GM12878 (cell line): Measurements from ENCODE around the gene CD84. TPM values are rescaled to one million over a fixed set of nuclear protein-coding genes. Genes with fewer than 3 reads are reported as not detected.
A peak's percentile ranks its signal among the peaks of the same experiment; 100 is the strongest.

Source experiments
- ATAC-seq: fragments of 200-7000 bp; cut with Tn5 transposase; 3 replicates; pipeline ENCODE4 v1.9.1; 2020; ENCODE audit warnings: mild to moderate bottlenecking, moderate library complexity
- BruUV-seq: library from RNA; stranded (reverse); fragments of 400-500 nt; replicated peaks from 2 replicates; lab custom pipeline; 2021; lab: Mats Ljungman, UMichigan
- CTCF ChIA-PET: fragments of 300-600 bp; sonication (Branson Sonifier 250); formaldehyde crosslinking; extraction: SDS; loops from one replicate; lab custom pipeline; 2021; ENCODE audit warnings: inconsistent platforms; lab: Yijun Ruan, JAX
- POLR2A ChIA-PET: fragments of 350-600 bp; formaldehyde crosslinking; extraction: SDS; loops from one replicate; lab custom pipeline; 2021; ENCODE audit warnings: inconsistent platforms; lab: Charles Lee
- RAD21 ChIA-PET: fragments of 300-600 bp; sonication (Branson Sonifier 250); formaldehyde crosslinking; loops from one replicate; lab custom pipeline; 2023; ENCODE audit warnings: antibody characterized with exemption; ENCODE audit not compliant: unreplicated experiment; lab: Charles Lee
- SMC1A ChIA-PET: fragments of 300-600 bp; sonication (Branson Sonifier 250); formaldehyde crosslinking; loops from one replicate; lab custom pipeline; 2023; ENCODE audit not compliant: unreplicated experiment, uncharacterized antibody; lab: Charles Lee
- DNase-seq: peaks from one replicate; pipeline ENCODE4 v3.0.0-alpha.2; 2011; ENCODE audit warnings: low read depth, low spot score
- FAIRE-seq: peaks from 3 replicates; lab custom pipeline; 2011; peaks lifted over from hg19 to GRCh38; lab: Jason Lieb, UNC
- H2AFZ ChIP-seq: 2 replicates; pipeline ENCODE4 v1.6.0; 2011; ENCODE audit warnings: low read depth, low read length, control low read depth; ENCODE audit not compliant: control insufficient read depth
- H3K27ac ChIP-seq: 2 replicates; pipeline ENCODE4 v1.5.1; 2011; ENCODE audit warnings: control low read depth; ENCODE audit not compliant: control insufficient read depth, insufficient read depth
- H3K27me3 ChIP-seq, 2 experiments: replicated peaks in 1 of 2; 2 replicates each; pipeline versions ENCODE4 v1.6.0 to v1.6.1; 2011; ENCODE audit warnings: low read length in 1 of 2; ENCODE audit not compliant: control insufficient read depth in 2 of 2, insufficient read depth in 2 of 2
- H3K36me3 ChIP-seq, 2 experiments: 2 replicates each; pipeline ENCODE4 v1.5.1; 2011; ENCODE audit warnings: low read length in 1 of 2; ENCODE audit not compliant: control insufficient read depth in 2 of 2, insufficient read depth in 2 of 2
- H3K4me1 ChIP-seq: 2 replicates; pipeline ENCODE4 v1.6.1; 2011; ENCODE audit warnings: mild to moderate bottlenecking, low read length, moderate library complexity, mixed read lengths; ENCODE audit not compliant: control insufficient read depth, insufficient read depth
- H3K4me2 ChIP-seq: 2 replicates; pipeline ENCODE4 v1.6.0; 2011; ENCODE audit warnings: control low read depth; ENCODE audit not compliant: control insufficient read depth, insufficient read depth
- H3K4me3 ChIP-seq: fragments of 200-600 bp; sonication (generic); 2 replicates; pipeline ENCODE4 v1.5.1; 2016
- H3K79me2 ChIP-seq: 2 replicates; pipeline ENCODE4 v1.6.0; 2011; ENCODE audit warnings: low read length; ENCODE audit not compliant: control insufficient read depth, insufficient read depth
- H3K9ac ChIP-seq: 2 replicates; pipeline ENCODE4 v1.8.0; 2011; ENCODE audit warnings: low read length, control low read depth, mixed read lengths; ENCODE audit not compliant: control insufficient read depth, insufficient read depth
- H3K9me3 ChIP-seq: replicated peaks from 3 replicates; pipeline ENCODE4 v1.5.1; 2011; ENCODE audit warnings: mild to moderate bottlenecking, low read length; ENCODE audit not compliant: control insufficient read depth, insufficient read depth
- H4K20me1 ChIP-seq: 2 replicates; pipeline ENCODE4 v1.6.0; 2011; ENCODE audit not compliant: control insufficient read depth, insufficient read depth
- RUNX3 ChIP-seq: IDR thresholded peaks from 2 replicates; pipeline ENCODE4 v1.6.1; 2012; ENCODE audit warnings: low read length, inconsistent platforms
- YBX1 ChIP-seq: fragments of 450-650 bp; IDR thresholded peaks from 2 replicates; pipeline ENCODE4 v1.6.1; 2016; ENCODE audit warnings: antibody characterized with exemption
- ZNF274 ChIP-seq: IDR thresholded peaks from one replicate; pipeline ENCODE4 v1.8.0; 2011; ENCODE audit not compliant: insufficient read length, insufficient read depth
- WGBS: methylation state at CpG from one replicate; pipeline ENCODE4 v1.1.6; 2016; ENCODE audit warnings: low lambda C conversion rate; ENCODE audit not compliant: insufficient replicate concordance, insufficient coverage; ENCODE audit errors: missing lambda C conversion rate; 5-methylcytosine and 5-hydroxymethylcytosine counted together
- in situ Hi-C: fragments of 300-500 bp; cut with MboI; formaldehyde crosslinking; loops from 9 replicates; pipeline ENCODE4 v1.14.3; 2018; ENCODE audit warnings: mixed read lengths
- intact Hi-C: fragments of 100-400 bp; cut with micrococcal nuclease; formaldehyde crosslinking; loops from one replicate; pipeline ENCODE4 v1.14.2; 2022; ENCODE audit not compliant: unreplicated experiment
- polyA plus RNA-seq, 11 experiments: library from polyadenylated mRNA; depleted of rRNA in 4 of 11; unstranded in 6 of 11; stranded (reverse) in 5 of 11; fragments of >200 nt; fragmentation: Nextera tagmentation in 4 of 11; fragmentation: Illumina TruSeq in 1 of 11; extraction: Ambion mirVana in 4 of 11; extraction: Trizol in 1 of 11; gene quantifications; 1 replicate in 1 of 11; 2 replicates in 10 of 11; pipeline versions ENCODE4 v1.2.1 to v1.2.3, GENCODE V29; 2011 to 2016; ENCODE audit warnings: inconsistent platforms in 2 of 11, missing spikeins in 2 of 11, low read depth in 1 of 11
- total RNA-seq, 4 experiments: library from RNA; depleted of rRNA in 3 of 4; stranded (reverse); fragments of >200 nt in 3 of 4; fragmentation: Illumina TruSeq in 1 of 4; extraction: Trizol in 1 of 4; gene quantifications; 2 replicates each; pipeline versions ENCODE4 v1.2.1 to v1.2.3, GENCODE V29; 2013 to 2021
- TF ChIP-seq, protein P1 (sequence below): fragments of 450-650 bp; conservative IDR thresholded peaks from 2 replicates; pipeline ENCODE4 v1.6.1; 2017; ENCODE audit warnings: mild to moderate bottlenecking, moderate library complexity
- TF ChIP-seq, protein P2 (sequence below): fragments of 450-650 bp; IDR thresholded peaks from 2 replicates; pipeline ENCODE4 v1.6.1; 2017; ENCODE audit warnings: antibody characterized with exemption, mild to moderate bottlenecking, moderate library complexity

The CD84 gene
- total and polyA plus RNA-seq, 10 of the 15 experiments (the other 5 are each of a cell fraction or from before 2014, with no cell fraction given) = 3.4 to 20.3 (median 11.7) TPM

DNA sequence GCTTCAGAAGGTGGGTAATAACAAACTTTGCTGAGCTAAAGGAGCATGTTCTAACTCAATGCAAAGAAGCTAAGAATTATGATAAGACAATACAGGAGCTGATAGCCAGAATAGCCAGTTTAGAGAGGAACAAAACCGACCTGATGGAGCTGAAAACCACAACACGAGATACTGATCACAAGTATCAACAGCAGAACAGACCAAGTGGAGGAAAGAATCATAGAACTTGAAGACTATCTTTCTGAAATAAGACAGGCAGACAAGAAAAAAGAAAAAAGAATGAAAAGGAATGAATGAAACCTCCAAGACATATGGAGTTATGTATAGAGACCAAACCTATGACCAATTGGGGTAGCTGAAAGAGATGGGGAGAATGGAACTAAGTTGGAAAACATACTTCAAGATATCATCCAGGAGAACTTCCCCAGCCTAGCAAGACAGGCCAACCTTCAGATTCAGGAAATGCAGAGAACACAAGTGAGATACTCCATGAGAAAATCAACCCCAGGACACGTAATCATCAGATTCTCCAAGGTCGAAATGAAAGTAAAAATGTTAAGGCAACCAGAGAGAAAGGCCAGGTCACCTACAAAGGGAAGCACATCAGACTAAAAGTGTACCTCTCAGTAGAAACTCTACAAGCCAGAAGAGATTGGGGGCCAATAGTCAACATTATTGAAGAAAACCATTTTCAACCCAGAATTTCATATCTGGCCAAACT, 20.5 kb downstream of the CD84 start:
- Histone ChIP-seq H3K36me3 (no peaks in the 10 kb centered on the region), H3K9ac (no peak overlapping the region), H2AFZ (no peak overlapping the region; the same call in 1 of the 2 replicates), H3K4me3 (0 out of 2 replicates have a peak overlapping the region, but pooled peaks have one; percentile 31), H3K9me3 (peaks cover 7% of the 10 kb centered on the region; the same call in 2 of the 3 replicates), H3K27me3 (no peaks in the 10 kb centered on the region), H3K27ac (peak overlapping the region; percentile 64), H3K4me1 (no peaks in the 10 kb centered on the region; the same call in 1 of the 2 replicates), H3K4me2 (peak overlapping the region; percentile 1; the same call in 1 of the 2 replicates), H4K20me1 (no peaks in the 10 kb centered on the region), H3K79me2 (peaks cover 8% of the 10 kb centered on the region)
- ATAC-seq = no peak
- ChIA-PET RAD21 (interaction anchor here (1.3 to 17.2 kb wide), 3 partner anchors 8 to 18 kb away, joined by 5 to 292 read pairs (median 12); partner anchors contain the start of gene CD84), CTCF (interaction anchor here (0.9 to 3.2 kb wide), 6 partner anchors 9 to 48 kb away, joined by 3 to 12 read pairs (median 4); no protein-coding TSS in a partner anchor), SMC1A (interaction anchor here (0.9 to 30.0 kb wide), 8 partner anchors 9 to 95 kb away, joined by 3 to 735 read pairs (median 10); partner anchors contain the start of gene CD84), POLR2A (interaction anchor here (0.6 to 2.2 kb wide), 5 partner anchors 8 to 58 kb away, joined by 3 to 7 read pairs (median 4); no protein-coding TSS in a partner anchor)
- WGBS = 96% methylated on average over 4 of the region's 4 CpGs
- in situ Hi-C loops = no loop called here
- no peak for DNase-seq
- no TSS peak for BruUV-seq
- intact Hi-C loops = no loop called here
- peak; percentile 65 for TF ChIP-seq RUNX3
- TF ChIP-seq ZNF274 = no peak
- no peak for FAIRE-seq

DNA sequence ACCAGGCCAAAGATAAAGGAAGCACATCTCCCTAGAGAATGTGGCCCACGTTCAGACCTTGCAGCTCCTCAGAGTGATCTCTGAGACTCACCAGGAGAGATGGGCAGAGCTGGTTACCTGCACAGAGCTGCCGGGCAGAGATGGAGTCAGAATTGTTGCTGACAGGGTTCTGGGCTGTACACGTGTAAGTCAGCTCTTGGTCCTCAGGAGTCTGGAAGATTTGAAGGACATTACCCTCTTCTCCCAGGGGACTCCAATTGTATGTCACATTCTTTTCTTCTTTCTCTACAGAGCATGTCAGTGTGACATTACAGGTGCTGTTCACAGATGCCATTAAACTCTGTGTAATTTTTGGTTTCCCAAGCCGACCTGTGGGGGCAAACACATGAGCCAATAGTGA, 25.5 kb downstream of the CD84 start:
- RAD21 ChIA-PET = interaction anchor here (1.1 to 17.2 kb wide), 9 partner anchors 10 to 125 kb away, joined by 3 to 292 read pairs (median 10); partner anchors contain the start of genes CD84 and SLAMF1
- intact Hi-C loops = no loop called here
- peaks cover 33% of the 10 kb centered on the region for H3K4me1 ChIP-seq
- no peak overlapping the region for H3K4me3 ChIP-seq
- in situ Hi-C loops = no loop called here
- H3K9ac ChIP-seq = no peak overlapping the region
- no TSS peak for BruUV-seq
- DNase-seq (no peak), ATAC-seq (no peak), FAIRE-seq (no peak)
- no peaks in the 10 kb centered on the region for H3K27me3 ChIP-seq
- H3K79me2 ChIP-seq = peaks cover 4% of the 10 kb centered on the region
- H2AFZ ChIP-seq = no peak overlapping the region
- no peak overlapping the region for H3K27ac ChIP-seq
- H4K20me1 ChIP-seq = no peaks in the 10 kb centered on the region
- H3K4me2 ChIP-seq = no peak overlapping the region
- peaks cover 0 to 19% of the 10 kb centered on the region in 2 experiments; a peak in 1 of 4 replicates for H3K36me3 ChIP-seq
- SMC1A ChIA-PET = interaction anchor here (0.8 to 30.0 kb wide), 12 partner anchors 8 to 123 kb away, joined by 3 to 735 read pairs (median 11); partner anchors contain the start of genes CD84 and SLAMF6
- H3K9me3 ChIP-seq = 0 out of 3 replicates have a peak, but pooled peaks cover 1% of the 10 kb centered on the region
- CTCF ChIA-PET = interaction anchor here (1.3 to 19.8 kb wide), 7 partner anchors 10 to 125 kb away, joined by 3 to 355 read pairs (median 18); partner anchors contain the start of gene CD84
- POLR2A ChIA-PET = interaction anchor here (0.9 to 5.1 kb wide), 9 partner anchors 12 to 124 kb away, joined by 4 to 43 read pairs (median 16); partner anchors contain the start of gene SLAMF6
- 39% methylated on average over 4 of the region's 4 CpGs for WGBS
- TF ChIP-seq YBX1 = no peak
- TF ChIP-seq, protein P1, sequence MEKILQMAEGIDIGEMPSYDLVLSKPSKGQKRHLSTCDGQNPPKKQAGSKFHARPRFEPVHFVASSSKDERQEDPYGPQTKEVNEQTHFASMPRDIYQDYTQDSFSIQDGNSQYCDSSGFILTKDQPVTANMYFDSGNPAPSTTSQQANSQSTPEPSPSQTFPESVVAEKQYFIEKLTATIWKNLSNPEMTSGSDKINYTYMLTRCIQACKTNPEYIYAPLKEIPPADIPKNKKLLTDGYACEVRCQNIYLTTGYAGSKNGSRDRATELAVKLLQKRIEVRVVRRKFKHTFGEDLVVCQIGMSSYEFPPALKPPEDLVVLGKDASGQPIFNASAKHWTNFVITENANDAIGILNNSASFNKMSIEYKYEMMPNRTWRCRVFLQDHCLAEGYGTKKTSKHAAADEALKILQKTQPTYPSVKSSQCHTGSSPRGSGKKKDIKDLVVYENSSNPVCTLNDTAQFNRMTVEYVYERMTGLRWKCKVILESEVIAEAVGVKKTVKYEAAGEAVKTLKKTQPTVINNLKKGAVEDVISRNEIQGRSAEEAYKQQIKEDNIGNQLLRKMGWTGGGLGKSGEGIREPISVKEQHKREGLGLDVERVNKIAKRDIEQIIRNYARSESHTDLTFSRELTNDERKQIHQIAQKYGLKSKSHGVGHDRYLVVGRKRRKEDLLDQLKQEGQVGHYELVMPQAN = no peak
- TF ChIP-seq, protein P2, sequence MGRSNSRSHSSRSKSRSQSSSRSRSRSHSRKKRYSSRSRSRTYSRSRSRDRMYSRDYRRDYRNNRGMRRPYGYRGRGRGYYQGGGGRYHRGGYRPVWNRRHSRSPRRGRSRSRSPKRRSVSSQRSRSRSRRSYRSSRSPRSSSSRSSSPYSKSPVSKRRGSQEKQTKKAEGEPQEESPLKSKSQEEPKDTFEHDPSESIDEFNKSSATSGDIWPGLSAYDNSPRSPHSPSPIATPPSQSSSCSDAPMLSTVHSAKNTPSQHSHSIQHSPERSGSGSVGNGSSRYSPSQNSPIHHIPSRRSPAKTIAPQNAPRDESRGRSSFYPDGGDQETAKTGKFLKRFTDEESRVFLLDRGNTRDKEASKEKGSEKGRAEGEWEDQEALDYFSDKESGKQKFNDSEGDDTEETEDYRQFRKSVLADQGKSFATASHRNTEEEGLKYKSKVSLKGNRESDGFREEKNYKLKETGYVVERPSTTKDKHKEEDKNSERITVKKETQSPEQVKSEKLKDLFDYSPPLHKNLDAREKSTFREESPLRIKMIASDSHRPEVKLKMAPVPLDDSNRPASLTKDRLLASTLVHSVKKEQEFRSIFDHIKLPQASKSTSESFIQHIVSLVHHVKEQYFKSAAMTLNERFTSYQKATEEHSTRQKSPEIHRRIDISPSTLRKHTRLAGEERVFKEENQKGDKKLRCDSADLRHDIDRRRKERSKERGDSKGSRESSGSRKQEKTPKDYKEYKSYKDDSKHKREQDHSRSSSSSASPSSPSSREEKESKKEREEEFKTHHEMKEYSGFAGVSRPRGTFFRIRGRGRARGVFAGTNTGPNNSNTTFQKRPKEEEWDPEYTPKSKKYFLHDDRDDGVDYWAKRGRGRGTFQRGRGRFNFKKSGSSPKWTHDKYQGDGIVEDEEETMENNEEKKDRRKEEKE = no peak
